ENCODE data around the gene PCIF1.

DNA sequence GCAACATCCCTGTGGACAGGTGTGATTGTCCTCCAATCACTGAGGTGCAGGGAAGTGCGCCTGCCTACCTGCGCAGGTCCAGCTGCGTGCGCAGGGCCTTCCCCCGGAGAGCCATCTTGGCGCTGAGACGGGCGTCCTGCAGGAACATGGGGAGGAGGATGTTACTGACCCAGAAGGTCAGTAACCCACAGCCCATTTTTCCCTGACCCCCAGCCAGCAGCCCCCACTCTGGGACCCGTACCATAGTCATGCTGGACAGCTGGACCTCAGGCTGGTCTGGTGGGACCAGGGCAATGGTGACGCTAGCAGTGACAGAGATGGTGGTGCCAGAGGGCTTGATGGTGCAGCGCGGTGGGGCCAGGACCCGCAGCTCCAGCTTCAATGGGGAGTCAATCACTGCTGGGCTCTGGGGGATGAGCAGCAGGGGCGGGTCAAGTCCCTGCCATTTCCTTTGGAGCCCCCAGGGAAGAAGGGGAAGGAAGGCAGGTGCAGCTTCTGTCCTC, 32.2 kb upstream of the PCIF1 start:
- no peak for TF ChIP-seq SUZ12 (IDR thresholded peaks at IDR 0.05; ENCODE audit: extremely low read depth, insufficient read depth, insufficient read length)
- TF ChIP-seq YY1 (IDR thresholded peaks at IDR 0.05; ENCODE audit: insufficient read depth, insufficient read length), result no peak
- no peak for TF ChIP-seq ZNF274 (IDR thresholded peaks at IDR 0.05; ENCODE audit: low read depth, low read length)
